Natural killer cell treated with Interleukin-12 subunit alpha and Interleukin-12 subunit beta and Interleukin-15 and Interleukin-18, amount 100 ng/mL, for 72 hours (primary cell): ENCODE measurements around the gene PLAC9. TPM values are rescaled to one million over a fixed set of nuclear protein-coding genes. Genes with fewer than 3 reads are reported as not detected.

Source experiments
- ATAC-seq, 2 donors: fragments of 150-1000 bp; cut with Tn5 transposase in 1 of 2; sonication (Bioruptor Pico), chemical (Tn5 transposase) in 1 of 2; 2 replicates each; pipeline ENCODE4 v1.10.0; 2021
- DNase-seq: peaks from one replicate; pipeline ENCODE4 v3.0.0; 2022; ENCODE audit warnings: low spot score
- H3K27ac Mint-ChIP-seq, 2 donors: 1 replicate in 1 of 2; 2 replicates in 1 of 2; pipeline ENCODE4 v1.8.0; 2022; ENCODE audit warnings: mixed read lengths in 2 of 2, mild to moderate bottlenecking in 1 of 2, moderate library complexity in 1 of 2
- H3K27me3 Mint-ChIP-seq, 2 donors: 1 replicate in 1 of 2; 2 replicates in 1 of 2; pipeline ENCODE4 v1.8.0; 2022; ENCODE audit warnings: mixed read lengths in 2 of 2
- H3K36me3 Mint-ChIP-seq: one replicate; pipeline ENCODE4 v1.8.0; 2022; ENCODE audit warnings: mixed read lengths
- H3K4me1 Mint-ChIP-seq, 2 donors: 1 replicate in 1 of 2; 2 replicates in 1 of 2; pipeline ENCODE4 v1.8.0; 2022; ENCODE audit warnings: low read depth in 2 of 2, mixed read lengths in 2 of 2, mild to moderate bottlenecking in 1 of 2
- H3K4me3 Mint-ChIP-seq: one replicate; pipeline ENCODE4 v1.8.0; 2022; ENCODE audit warnings: mixed read lengths
- H3K9me3 Mint-ChIP-seq: 2 replicates; pipeline ENCODE4 v1.8.0; 2022; ENCODE audit warnings: mixed read lengths
- total RNA-seq, 2 donors: library from RNA; stranded (reverse); gene quantifications; one replicate each; pipeline ENCODE4 v1.2.3, GENCODE V29; 2022

Gene PLAC9
- total RNA-seq, 2 donors from 2014 or later: not detected

DNA sequence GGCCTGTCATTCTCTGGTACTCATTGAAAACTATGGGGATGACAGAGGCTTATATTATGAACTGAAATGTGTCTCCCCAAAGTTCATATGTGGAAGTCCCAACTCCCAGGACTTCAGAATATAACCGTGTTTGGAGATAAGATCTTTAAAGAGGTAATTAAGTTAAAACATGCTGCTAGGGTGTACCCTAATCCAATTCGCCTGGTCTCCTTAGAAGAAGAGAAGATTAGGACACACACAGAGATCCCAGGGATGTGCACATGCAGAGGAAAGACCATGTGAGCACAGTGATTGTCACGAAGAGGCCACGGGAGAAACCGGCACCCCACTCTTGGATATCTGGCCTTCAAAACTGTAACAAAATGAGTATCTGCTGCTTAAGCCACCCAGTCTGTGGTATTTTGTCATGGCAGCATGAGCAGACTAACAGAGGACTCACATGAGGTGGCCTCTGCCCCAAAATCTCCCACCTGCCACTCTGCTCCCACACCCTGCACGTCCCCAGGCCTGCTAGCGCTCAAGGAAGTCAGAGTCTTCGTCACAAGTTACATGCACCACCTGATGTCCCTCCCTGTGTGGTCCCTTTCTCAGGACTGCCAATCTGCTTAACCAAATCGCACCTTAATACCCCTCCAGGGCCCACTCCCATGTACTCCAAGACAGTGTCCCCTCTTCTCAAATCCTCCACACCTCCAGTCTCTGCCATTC is 26.8 kb downstream of the PLAC9 start:
- H3K4me1 Mint-ChIP-seq: peaks cover 5 to 11% of the 10 kb centered on the region in 2 donors
- ATAC-seq (no peak), DNase-seq (no peak)
- H3K27ac Mint-ChIP-seq: peak overlapping the region in 1 of 2 donors; percentile 34
- H3K4me3 Mint-ChIP-seq: no peak overlapping the region
- H3K36me3 Mint-ChIP-seq: peaks cover 31% of the 10 kb centered on the region
- no peaks in the 10 kb centered on the region for H3K9me3 Mint-ChIP-seq
- no peaks in the 10 kb centered on the region for H3K27me3 Mint-ChIP-seq

GRCh38 chr10:80160361-80161320 is 28.1 kb downstream of the PLAC9 start:
- no peak for ATAC-seq

GRCh38 chr10:80161321-80162083 is 29.0 kb downstream of the PLAC9 start:
- no peak overlapping the region for H3K4me3 Mint-ChIP-seq
- no peak for DNase-seq
- H3K9me3 Mint-ChIP-seq: no peaks in the 10 kb centered on the region
- no peaks in the 10 kb centered on the region for H3K27me3 Mint-ChIP-seq
- peaks cover 15% of the 10 kb centered on the region for H3K36me3 Mint-ChIP-seq
- peaks cover 12 to 20% of the 10 kb centered on the region in 2 donors for H3K4me1 Mint-ChIP-seq
- H3K27ac Mint-ChIP-seq: peak overlapping the region; percentile 4 to 66
- no peak for ATAC-seq

More at GRCh38 chr10:80160361-80161320, 28.1 kb downstream of the PLAC9 start:
- Mint-ChIP-seq H3K27ac (peak overlapping the region; percentile 36 to 66), H3K9me3 (no peaks in the 10 kb centered on the region), H3K27me3 (no peaks in the 10 kb centered on the region), H3K36me3 (peaks cover 22% of the 10 kb centered on the region), H3K4me3 (no peak overlapping the region), H3K4me1 (peaks cover 7 to 14% of the 10 kb centered on the region in 2 donors)
- DNase-seq: no peak

DNA sequence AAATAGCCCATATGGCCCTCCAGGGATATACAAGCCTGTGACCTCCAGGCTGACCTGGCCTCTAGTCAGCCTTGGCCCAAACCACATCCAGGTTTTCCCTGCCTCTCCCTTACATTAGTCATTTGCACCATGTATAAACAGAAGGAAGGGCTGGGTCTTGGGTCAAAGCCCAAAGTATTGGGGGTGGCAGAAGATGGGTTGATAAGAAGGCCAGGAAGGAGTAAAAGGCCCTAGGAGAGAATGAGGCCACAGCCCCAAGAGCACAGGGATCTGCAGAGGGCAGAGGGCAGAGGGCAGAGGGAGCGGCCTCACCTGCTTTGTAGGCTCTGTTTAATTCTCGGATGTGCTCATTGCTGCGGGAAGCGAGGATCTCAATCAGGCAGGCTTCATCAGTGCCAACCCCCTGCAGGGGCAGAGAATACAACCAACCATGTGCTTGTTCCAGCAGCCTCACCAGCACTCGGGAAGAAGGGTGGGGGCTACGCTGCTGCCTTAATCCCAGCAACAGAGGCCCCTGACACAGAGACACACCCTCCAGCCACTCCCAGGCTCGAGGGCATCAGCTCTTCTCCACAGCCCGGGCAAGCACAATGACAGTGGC is 31.3 kb downstream of the PLAC9 start:
- DNase-seq (no peak), ATAC-seq (no peak)
- H3K4me1 Mint-ChIP-seq: peaks cover 12 to 20% of the 10 kb centered on the region in 2 donors
- peaks cover 10% of the 10 kb centered on the region for H3K36me3 Mint-ChIP-seq
- no peaks in the 10 kb centered on the region for H3K9me3 Mint-ChIP-seq
- no peak overlapping the region for H3K27ac Mint-ChIP-seq
- no peaks in the 10 kb centered on the region for H3K27me3 Mint-ChIP-seq
- H3K4me3 Mint-ChIP-seq: no peak overlapping the region

DNA sequence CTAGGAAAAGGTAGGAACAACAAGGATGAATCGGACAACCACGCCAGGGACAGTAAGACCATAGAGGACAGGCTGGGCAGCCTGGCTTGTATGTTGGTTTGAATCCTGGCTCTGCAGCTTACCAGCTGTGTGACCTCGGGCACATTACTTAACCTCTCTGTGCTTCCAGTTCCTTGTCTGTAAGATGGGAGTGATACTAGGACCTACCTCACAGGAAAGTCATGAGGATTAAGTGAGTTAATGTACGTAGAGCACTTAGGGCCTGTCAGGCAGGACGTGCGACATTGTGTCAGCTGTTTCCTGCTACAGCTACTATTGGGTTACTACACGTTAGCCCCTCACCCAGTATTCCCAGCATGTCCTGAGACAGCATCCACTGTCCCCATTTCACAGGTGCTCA is 32.1 kb downstream of the PLAC9 start:
- no peak for ATAC-seq
- Mint-ChIP-seq H3K27ac (no peak overlapping the region), H3K4me3 (no peak overlapping the region), H3K4me1 (peaks cover 16 to 24% of the 10 kb centered on the region in 2 donors), H3K9me3 (no peaks in the 10 kb centered on the region), H3K27me3 (no peaks in the 10 kb centered on the region), H3K36me3 (peaks cover 10% of the 10 kb centered on the region)
- no peak for DNase-seq

GRCh38 chr10:80165173-80165572 is 32.6 kb downstream of the PLAC9 start:
- no peak for DNase-seq
- Mint-ChIP-seq H3K4me1 (peaks cover 22 to 30% of the 10 kb centered on the region in 2 donors), H3K27me3 (no peaks in the 10 kb centered on the region), H3K4me3 (no peak overlapping the region), H3K27ac (peak overlapping the region; percentile 51 to 62), H3K36me3 (peaks cover 10% of the 10 kb centered on the region), H3K9me3 (no peaks in the 10 kb centered on the region)
- ATAC-seq: no peak

DNA sequence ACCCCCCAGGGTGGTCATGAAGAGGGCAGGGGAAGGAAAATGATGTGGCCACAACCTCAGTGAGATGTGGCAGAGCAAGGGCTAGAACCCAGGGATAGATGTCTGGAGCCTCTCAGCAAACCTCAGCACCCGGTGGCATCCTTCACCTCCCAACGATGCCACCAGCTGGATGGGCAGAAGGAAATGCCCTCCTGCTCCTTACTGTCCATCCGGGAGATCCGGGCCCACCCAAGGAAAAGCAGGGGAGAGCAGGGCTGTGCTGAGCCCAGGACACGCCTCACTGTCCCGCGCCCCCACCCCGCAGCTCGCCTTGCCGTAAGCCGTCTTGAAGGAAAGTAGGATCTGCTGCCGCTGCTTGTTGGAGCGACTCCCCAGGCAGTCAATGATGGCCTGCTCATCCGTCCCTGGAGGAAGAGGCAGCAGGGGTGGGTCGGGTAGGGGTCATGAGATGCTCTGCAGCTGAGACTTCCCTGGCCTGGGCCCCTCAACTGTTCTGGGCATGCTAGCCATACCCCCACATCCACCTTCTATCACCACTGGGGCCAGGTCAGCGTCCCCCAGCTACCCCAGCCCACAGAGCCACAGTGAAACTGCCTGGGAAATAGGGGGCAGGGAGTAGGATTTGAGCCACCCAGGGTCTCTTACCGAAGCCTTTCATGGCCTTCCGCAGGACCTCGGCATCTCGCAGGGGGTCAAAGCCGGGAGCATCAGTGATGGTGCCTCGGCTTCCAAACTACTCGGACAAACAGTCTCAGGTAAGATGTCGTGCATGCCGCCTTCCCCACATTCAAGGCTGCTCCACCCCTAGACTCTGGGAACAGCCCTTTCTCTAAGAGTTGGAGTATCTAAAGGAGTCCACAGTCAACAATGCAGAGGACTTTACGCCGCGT is 34.3 kb downstream of the PLAC9 start:
- H3K4me3 Mint-ChIP-seq: no peak overlapping the region
- H3K27ac Mint-ChIP-seq: peak overlapping the region; percentile 51 to 62
- no peak for DNase-seq
- no peak for ATAC-seq
- peaks cover 18 to 28% of the 10 kb centered on the region in 2 donors for H3K4me1 Mint-ChIP-seq
- no peaks in the 10 kb centered on the region for H3K27me3 Mint-ChIP-seq
- H3K9me3 Mint-ChIP-seq: no peaks in the 10 kb centered on the region
- peaks cover 10% of the 10 kb centered on the region for H3K36me3 Mint-ChIP-seq

DNA sequence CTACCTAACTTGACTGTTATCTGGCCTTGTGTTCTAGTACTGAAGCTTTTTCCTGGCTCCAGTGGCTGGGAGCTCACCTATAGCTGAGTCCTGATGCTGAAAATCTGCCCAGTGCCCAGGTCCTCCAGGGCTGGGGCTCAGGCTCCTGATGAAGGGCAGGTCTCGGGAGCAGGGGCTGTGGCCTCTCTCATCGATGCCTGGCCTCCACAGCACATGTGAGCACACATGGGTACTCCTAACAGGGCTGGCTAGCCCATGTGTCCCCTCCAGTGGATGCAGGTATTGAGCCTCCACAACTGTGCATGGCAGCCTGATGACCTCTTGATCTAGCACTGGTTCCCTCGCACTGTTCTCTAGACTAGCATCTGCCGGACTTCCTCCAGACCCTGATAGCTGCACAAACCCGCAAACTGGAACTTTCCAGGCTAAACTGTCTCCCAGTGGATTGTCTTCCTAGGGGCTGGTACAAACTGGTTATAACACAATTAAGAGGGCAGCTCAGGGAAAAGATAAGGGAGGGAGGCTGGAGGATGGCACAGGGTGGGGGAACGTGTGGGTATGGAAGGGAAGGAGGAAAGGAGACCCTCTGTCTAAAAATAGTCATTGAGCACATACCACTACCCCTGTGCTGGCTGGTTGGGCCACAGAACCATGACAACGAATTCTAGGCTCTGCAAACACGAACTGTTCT is 35.1 kb downstream of the PLAC9 start:
- H3K4me1 Mint-ChIP-seq: peaks cover 18 to 28% of the 10 kb centered on the region in 2 donors
- no peak for DNase-seq
- no peaks in the 10 kb centered on the region for H3K27me3 Mint-ChIP-seq
- H3K4me3 Mint-ChIP-seq: no peak overlapping the region
- H3K27ac Mint-ChIP-seq: no peak overlapping the region
- H3K9me3 Mint-ChIP-seq: no peaks in the 10 kb centered on the region
- H3K36me3 Mint-ChIP-seq: peaks cover 10% of the 10 kb centered on the region
- no peak for ATAC-seq

- Mint-ChIP-seq H3K27ac (no peak overlapping the region), H3K4me1 (peaks cover 18 to 28% of the 10 kb centered on the region in 2 donors), H3K27me3 (no peaks in the 10 kb centered on the region), H3K36me3 (peaks cover 10% of the 10 kb centered on the region), H3K9me3 (no peaks in the 10 kb centered on the region), H3K4me3 (no peak overlapping the region)
- no peak for ATAC-seq
- DNase-seq: no peak
These were observed 35.6 kb downstream of the PLAC9 start for GRCh38 chr10:80168162-80168511.

GRCh38 chr10:80168679-80169380 is 36.3 kb downstream of the PLAC9 start:
- Mint-ChIP-seq H3K4me3 (no peak overlapping the region), H3K4me1 (peaks cover 18 to 29% of the 10 kb centered on the region in 2 donors), H3K27me3 (no peaks in the 10 kb centered on the region), H3K36me3 (peaks cover 5% of the 10 kb centered on the region), H3K27ac (no peak overlapping the region), H3K9me3 (no peaks in the 10 kb centered on the region)
- ATAC-seq: peak; percentile 21 to 44
- no peak for DNase-seq

DNA sequence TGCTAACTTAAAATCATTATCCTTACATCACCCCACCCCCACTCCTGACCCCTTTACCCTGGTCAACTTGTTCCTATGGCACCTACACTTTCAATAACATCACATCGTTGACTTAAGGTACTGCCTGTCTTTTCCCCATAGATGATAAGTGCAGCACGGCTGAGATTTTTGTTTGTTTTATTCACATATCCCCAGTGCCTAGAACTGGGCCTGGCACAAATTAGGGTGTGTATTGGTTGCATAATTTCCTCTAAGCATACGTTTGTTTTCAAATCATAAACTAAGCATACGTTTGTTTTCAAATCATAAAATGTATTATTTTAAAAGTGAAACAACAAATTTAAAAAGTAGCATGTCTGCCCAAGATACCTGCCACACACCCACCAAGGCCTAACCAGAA is 37.5 kb downstream of the PLAC9 start:
- Mint-ChIP-seq H3K4me3 (no peak overlapping the region), H3K27ac (peak overlapping the region in 1 of 2 donors; percentile 3), H3K27me3 (no peaks in the 10 kb centered on the region), H3K9me3 (no peaks in the 10 kb centered on the region), H3K36me3 (no peaks in the 10 kb centered on the region), H3K4me1 (peaks cover 18 to 26% of the 10 kb centered on the region in 2 donors)
- DNase-seq: no peak
- no peak for ATAC-seq

DNA sequence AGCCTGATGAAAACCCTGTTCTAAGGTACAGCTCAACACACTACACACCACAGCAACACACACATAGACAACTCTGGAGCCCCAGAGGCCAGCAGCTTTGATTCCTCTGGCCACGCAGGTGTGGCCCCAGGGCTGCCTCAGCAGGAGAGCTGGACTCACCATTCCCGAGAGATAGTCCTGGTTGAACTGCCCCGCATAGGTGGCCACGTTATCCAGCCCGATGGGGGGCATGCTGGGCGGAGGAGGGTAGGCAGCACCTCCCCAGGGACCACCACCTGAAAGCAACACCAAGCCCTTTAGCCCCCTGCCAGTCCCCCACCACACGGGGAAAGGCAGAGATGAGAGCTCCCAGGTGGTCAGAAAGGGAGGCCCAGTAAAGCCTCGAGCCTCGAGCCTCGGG is 38.1 kb downstream of the PLAC9 start:
- DNase-seq (no peak), ATAC-seq (no peak)
- Mint-ChIP-seq H3K4me1 (peaks cover 16 to 24% of the 10 kb centered on the region in 2 donors), H3K9me3 (no peaks in the 10 kb centered on the region), H3K36me3 (no peaks in the 10 kb centered on the region), H3K4me3 (no peak overlapping the region), H3K27ac (no peak overlapping the region), H3K27me3 (no peaks in the 10 kb centered on the region)
